ENCODE results near the gene ATG2A. TPM values are rescaled to one million over a fixed set of nuclear protein-coding genes. Genes with fewer than 3 reads are reported as not detected.

The ATG2A gene
- total and polyA plus RNA-seq, 2 experiments from 2014 or later: 11.7 to 18.1 TPM

DNA sequence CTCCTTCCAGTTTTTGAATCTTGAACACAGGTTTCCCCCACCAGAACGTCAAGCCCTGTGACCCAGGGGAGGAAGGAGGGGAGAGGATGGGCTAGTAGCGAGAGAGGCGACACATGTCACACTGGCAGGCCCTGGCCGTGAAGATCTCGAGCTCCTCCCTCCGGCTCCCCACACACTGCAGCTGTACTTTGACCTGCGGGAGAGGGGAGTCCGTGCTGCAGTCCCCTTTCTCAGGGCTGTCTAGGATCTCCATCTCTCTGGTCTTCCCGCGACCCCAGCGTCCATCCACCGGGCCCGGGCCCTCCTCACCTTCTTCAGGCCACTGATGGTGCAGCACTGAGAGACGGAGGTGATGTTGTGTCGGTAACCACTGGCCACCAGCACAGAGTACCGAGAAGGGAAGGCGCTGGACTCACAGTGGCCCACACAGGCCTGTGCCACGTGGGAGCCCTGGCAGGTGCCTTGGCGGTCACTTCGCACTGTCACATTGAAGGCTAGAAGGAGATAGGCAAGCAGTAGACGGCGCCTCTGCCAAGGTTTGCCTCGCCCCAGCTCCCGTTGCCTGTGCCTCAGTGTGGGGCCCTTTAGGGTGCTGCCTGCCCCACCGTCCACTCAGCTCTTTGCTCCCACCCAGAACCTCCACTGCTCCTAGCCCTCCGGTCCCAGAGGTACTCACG is 17.8 kb upstream of the ATG2A start:
- H3K4me2 ChIP-seq: no peak overlapping the region
- peaks cover 8% of the 10 kb centered on the region for H3K4me1 ChIP-seq (ENCODE audit: insufficient read depth)
- 80% methylated on average over 27 of the region's 27 CpGs for WGBS (ENCODE audit: low lambda C conversion rate, missing lambda C conversion rate)
- H3K9me2 ChIP-seq (replicated peaks; ENCODE audit: insufficient read depth): no peaks in the 10 kb centered on the region
- H3K27me3 ChIP-seq: no peaks in the 10 kb centered on the region
- no peak overlapping the region for H3K27ac ChIP-seq
- H2AFZ ChIP-seq: no peak overlapping the region
- H3K9me3 ChIP-seq (ENCODE audit: low read depth): no peaks in the 10 kb centered on the region
- peak; percentile 50 for DNase-seq (ENCODE audit: low spot score)
- no peak overlapping the region for H3K4me3 ChIP-seq
- no peaks in the 10 kb centered on the region for H4K20me1 ChIP-seq (ENCODE audit: insufficient read depth, poor library complexity, severe bottlenecking)
- H3K36me3 ChIP-seq (replicated peaks; ENCODE audit: insufficient read depth, low read depth): no peaks in the 10 kb centered on the region
- no peaks in the 10 kb centered on the region for H3K79me2 ChIP-seq
- TF ChIP-seq EZH2phosphoT487 (IDR thresholded peaks at IDR 0.05; ENCODE audit: low read depth, severe bottlenecking, unreplicated experiment) (no peak), EZH2 (IDR thresholded peaks at IDR 0.05; ENCODE audit: borderline replicate concordance) (no peak)
- TF ChIP-seq, protein P1, sequence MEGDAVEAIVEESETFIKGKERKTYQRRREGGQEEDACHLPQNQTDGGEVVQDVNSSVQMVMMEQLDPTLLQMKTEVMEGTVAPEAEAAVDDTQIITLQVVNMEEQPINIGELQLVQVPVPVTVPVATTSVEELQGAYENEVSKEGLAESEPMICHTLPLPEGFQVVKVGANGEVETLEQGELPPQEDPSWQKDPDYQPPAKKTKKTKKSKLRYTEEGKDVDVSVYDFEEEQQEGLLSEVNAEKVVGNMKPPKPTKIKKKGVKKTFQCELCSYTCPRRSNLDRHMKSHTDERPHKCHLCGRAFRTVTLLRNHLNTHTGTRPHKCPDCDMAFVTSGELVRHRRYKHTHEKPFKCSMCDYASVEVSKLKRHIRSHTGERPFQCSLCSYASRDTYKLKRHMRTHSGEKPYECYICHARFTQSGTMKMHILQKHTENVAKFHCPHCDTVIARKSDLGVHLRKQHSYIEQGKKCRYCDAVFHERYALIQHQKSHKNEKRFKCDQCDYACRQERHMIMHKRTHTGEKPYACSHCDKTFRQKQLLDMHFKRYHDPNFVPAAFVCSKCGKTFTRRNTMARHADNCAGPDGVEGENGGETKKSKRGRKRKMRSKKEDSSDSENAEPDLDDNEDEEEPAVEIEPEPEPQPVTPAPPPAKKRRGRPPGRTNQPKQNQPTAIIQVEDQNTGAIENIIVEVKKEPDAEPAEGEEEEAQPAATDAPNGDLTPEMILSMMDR (IDR thresholded peaks at IDR 0.05; ENCODE audit: poor library complexity): peak; percentile 11

DNA sequence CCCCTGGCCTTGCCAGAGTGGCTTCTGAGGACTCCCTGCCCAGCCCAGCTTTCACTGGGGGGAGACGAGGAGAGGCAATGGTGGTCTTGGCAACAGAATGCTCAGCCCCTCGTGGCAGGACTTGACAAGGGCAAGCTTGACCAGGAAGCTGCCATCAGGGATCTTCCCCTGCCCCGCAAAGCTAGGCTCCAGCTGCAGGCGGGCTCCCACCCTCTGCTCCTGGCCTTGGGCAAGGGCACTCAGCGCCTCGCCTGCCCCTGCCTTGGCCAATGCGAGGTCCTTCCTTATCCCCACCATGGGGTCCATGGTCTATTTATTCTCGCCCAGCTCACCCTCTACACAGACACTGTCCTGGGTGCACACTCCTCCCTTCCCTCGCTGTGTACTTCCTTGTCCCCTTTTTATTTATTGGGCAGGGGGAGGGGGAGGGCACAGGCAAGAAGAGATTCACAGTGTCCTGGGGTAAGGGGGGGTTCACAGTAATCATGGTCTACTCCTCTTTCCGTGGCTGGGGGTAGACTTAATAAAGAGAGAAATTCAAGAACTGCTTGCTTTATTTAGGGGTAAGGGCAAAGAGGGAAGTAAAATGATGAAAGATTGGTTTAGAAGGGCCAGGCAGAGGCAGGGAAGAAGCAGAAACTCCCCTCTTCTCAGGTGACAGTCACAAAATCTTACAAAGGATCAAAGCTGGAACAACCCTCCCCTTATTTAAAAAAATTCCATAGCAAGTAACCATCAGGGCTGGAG is 17.1 kb upstream of the ATG2A start:
- no peak overlapping the region for H3K4me2 ChIP-seq
- H3K9me2 ChIP-seq (replicated peaks; ENCODE audit: insufficient read depth): no peaks in the 10 kb centered on the region
- TF ChIP-seq EZH2phosphoT487 (IDR thresholded peaks at IDR 0.05; ENCODE audit: low read depth, severe bottlenecking, unreplicated experiment): no peak
- DNase-seq (ENCODE audit: low spot score): no peak
- H3K9me3 ChIP-seq (ENCODE audit: low read depth): no peaks in the 10 kb centered on the region
- H3K27me3 ChIP-seq: no peaks in the 10 kb centered on the region
- WGBS (ENCODE audit: low lambda C conversion rate, missing lambda C conversion rate): 93% methylated on average over 10 of the region's 10 CpGs
- no peak overlapping the region for H2AFZ ChIP-seq
- H3K79me2 ChIP-seq: no peaks in the 10 kb centered on the region
- H3K4me1 ChIP-seq (ENCODE audit: insufficient read depth): peaks cover 8% of the 10 kb centered on the region
- no peaks in the 10 kb centered on the region for H3K36me3 ChIP-seq (replicated peaks; ENCODE audit: insufficient read depth, low read depth)
- H3K4me3 ChIP-seq: no peak overlapping the region
- no peak overlapping the region for H3K27ac ChIP-seq
- H4K20me1 ChIP-seq (ENCODE audit: insufficient read depth, poor library complexity, severe bottlenecking): no peaks in the 10 kb centered on the region

DNA sequence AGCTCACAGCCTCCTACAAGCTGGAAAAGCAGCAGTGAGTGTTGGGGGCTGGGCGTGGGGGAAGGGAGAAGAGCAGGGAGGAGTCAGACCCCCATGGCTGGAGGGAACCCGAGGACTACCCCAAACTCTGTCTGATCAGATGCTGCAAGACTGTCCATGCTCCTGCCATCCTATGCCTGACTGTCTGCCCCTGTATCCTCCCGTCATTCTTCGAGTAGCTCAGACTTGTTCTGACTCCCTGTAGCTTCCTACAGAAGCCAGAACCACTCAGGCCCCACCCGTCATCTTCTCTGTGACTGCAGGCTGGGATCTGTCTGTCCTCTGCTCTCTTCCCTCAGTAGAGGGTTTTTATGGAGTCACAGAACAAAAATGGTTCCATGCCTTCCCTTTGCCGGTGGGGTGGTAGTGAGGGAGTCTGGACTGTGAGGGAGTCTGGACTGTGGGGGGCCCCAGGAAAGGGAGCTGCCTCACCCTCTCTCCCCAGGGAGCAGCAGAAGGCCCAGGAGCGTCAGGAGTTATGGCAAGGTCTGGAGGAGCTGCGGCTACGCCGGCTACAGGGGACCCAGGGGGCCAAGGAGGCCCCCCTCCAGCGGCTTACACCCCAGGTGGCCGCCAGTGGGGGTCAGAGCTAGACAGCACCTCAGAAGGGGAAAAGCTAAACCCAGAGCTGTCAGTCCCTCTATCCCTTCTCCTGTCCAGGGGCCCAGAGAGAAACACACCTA is 16.4 kb upstream of the ATG2A start:
- no peak overlapping the region for H3K4me3 ChIP-seq
- no peaks in the 10 kb centered on the region for H3K9me2 ChIP-seq (replicated peaks; ENCODE audit: insufficient read depth)
- no peak overlapping the region for H3K27ac ChIP-seq
- no peaks in the 10 kb centered on the region for H3K9me3 ChIP-seq (ENCODE audit: low read depth)
- peaks cover 8% of the 10 kb centered on the region for H3K4me1 ChIP-seq (ENCODE audit: insufficient read depth)
- H3K4me2 ChIP-seq: no peak overlapping the region
- no peaks in the 10 kb centered on the region for H4K20me1 ChIP-seq (ENCODE audit: insufficient read depth, poor library complexity, severe bottlenecking)
- TF ChIP-seq EZH2 (IDR thresholded peaks at IDR 0.05; ENCODE audit: borderline replicate concordance) (no peak), EZH2phosphoT487 (IDR thresholded peaks at IDR 0.05; ENCODE audit: low read depth, severe bottlenecking, unreplicated experiment) (no peak)
- TF ChIP-seq, protein P1 (IDR thresholded peaks at IDR 0.05; ENCODE audit: poor library complexity): no peak
- 94% methylated on average over 12 of the region's 12 CpGs for WGBS (ENCODE audit: low lambda C conversion rate, missing lambda C conversion rate)
- no peaks in the 10 kb centered on the region for H3K36me3 ChIP-seq (replicated peaks; ENCODE audit: insufficient read depth, low read depth)
- H3K27me3 ChIP-seq: no peaks in the 10 kb centered on the region
- no peaks in the 10 kb centered on the region for H3K79me2 ChIP-seq
- H2AFZ ChIP-seq: no peak overlapping the region
- DNase-seq (ENCODE audit: low spot score): no peak

DNA sequence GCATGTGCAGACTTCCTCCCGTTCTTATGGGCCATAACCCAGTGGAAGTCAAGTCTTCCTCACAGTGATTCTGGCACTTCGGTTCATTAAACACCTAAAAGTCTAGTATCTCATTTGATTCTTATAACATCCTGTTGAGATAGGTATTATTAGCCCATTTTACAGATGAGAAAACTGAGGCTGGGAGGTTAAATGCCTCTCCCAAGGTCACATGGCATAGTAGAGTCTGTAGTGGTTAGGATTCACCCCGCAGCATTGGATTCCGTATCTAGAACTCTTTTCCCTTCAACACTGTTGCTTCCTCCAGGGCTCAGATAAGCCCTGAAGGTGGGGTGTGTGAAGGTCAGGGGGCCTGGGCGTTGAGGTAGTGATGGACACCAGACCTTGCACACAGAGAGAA is 15.3 kb upstream of the ATG2A start:
- Histone ChIP-seq H3K79me2 (no peaks in the 10 kb centered on the region), H3K36me3 (replicated peaks; ENCODE audit: insufficient read depth, low read depth) (no peaks in the 10 kb centered on the region), H3K4me2 (no peak overlapping the region), H3K27ac (no peak overlapping the region), H4K20me1 (ENCODE audit: insufficient read depth, poor library complexity, severe bottlenecking) (no peaks in the 10 kb centered on the region), H3K27me3 (no peaks in the 10 kb centered on the region), H2AFZ (no peak overlapping the region), H3K9me3 (ENCODE audit: low read depth) (no peaks in the 10 kb centered on the region), H3K4me3 (no peak overlapping the region), H3K4me1 (ENCODE audit: insufficient read depth) (peaks cover 8% of the 10 kb centered on the region), H3K9me2 (replicated peaks; ENCODE audit: insufficient read depth) (no peaks in the 10 kb centered on the region)
- TF ChIP-seq EZH2 (IDR thresholded peaks at IDR 0.05; ENCODE audit: borderline replicate concordance): no peak
- TF ChIP-seq EZH2phosphoT487 (IDR thresholded peaks at IDR 0.05; ENCODE audit: low read depth, severe bottlenecking, unreplicated experiment): no peak
- TF ChIP-seq, protein P1 (IDR thresholded peaks at IDR 0.05; ENCODE audit: poor library complexity): no peak
- 94% methylated on average over 5 of the region's 5 CpGs for WGBS (ENCODE audit: low lambda C conversion rate, missing lambda C conversion rate)
- DNase-seq (ENCODE audit: low spot score): no peak
